Sigmoid colon (tissue), 7 donors: Measurements from ENCODE around the gene EHMT1. TPM values are rescaled to one million over a fixed set of nuclear protein-coding genes. Genes with fewer than 3 reads are reported as not detected.

ENCODE experiments used
- DNase-seq: peaks from one replicate; pipeline ENCODE4 v3.0.0-alpha.2; 2019
- H3K27ac ChIP-seq, 4 donors: fragments of 200-600 bp; sonication (generic); one replicate each; pipeline ENCODE4 v1.5.1; 2016 to 2019; ENCODE audit warnings: mild to moderate bottlenecking in 1 of 4
- H3K27me3 ChIP-seq, 3 donors: fragments of 200-600 bp; sonication (generic); one replicate each; pipeline ENCODE4 v1.5.1; 2019; ENCODE audit warnings: mild to moderate bottlenecking in 1 of 3
- H3K36me3 ChIP-seq, 4 donors: fragments of 200-600 bp; sonication (generic); one replicate each; pipeline ENCODE4 v1.5.1; 2016 to 2019
- H3K4me1 ChIP-seq, 4 donors: fragments of 200-600 bp; sonication (generic); one replicate each; pipeline ENCODE4 v1.5.1; 2017 to 2019
- H3K4me3 ChIP-seq, 4 donors: fragments of 200-600 bp; sonication (generic); one replicate each; pipeline ENCODE4 v1.5.1; 2017 to 2019; ENCODE audit warnings: mild to moderate bottlenecking in 2 of 4, moderate library complexity in 1 of 4
- H3K9me3 ChIP-seq, 4 donors: fragments of 200-600 bp in 3 of 4; sonication (generic) in 3 of 4; one replicate each; pipeline versions ENCODE4 v1.5.1 to v1.6.1; 2013 to 2019
- CTCF ChIP-seq, 4 experiments: fragments of 450-650 bp in 3 of 4; fragments of 200-600 bp in 1 of 4; IDR thresholded peaks; one replicate each; pipeline ENCODE4 v1.5.1; 2016 to 2019; ENCODE audit warnings: antibody characterized with exemption in 4 of 4, mild to moderate bottlenecking in 3 of 4, moderate library complexity in 2 of 4
- EP300 ChIP-seq, 4 donors: sonication (generic); formaldehyde crosslinking; IDR thresholded peaks; one replicate each; pipeline ENCODE4 v1.6.1; 2017; ENCODE audit warnings: antibody characterized with exemption in 4 of 4
- POLR2A ChIP-seq, 2 donors: fragments of 450-650 bp; IDR thresholded peaks; one replicate each; pipeline ENCODE4 v1.6.1; 2016; ENCODE audit warnings: antibody characterized with exemption in 2 of 2, mild to moderate bottlenecking in 2 of 2, moderate library complexity in 2 of 2
- POLR2AphosphoS5 ChIP-seq, 4 donors: sonication (generic); formaldehyde crosslinking; IDR thresholded peaks; one replicate each; pipeline ENCODE4 v1.6.1; 2017; ENCODE audit warnings: antibody characterized with exemption in 4 of 4
- WGBS, 2 donors: extraction: QIAGEN DNeasy Blood & Tissue Kit; methylation state at CpG; one replicate each; pipeline ENCODE4 v1.1.7; 2013; 5-methylcytosine and 5-hydroxymethylcytosine counted together
- intact Hi-C: fragments of 100-400 bp; cut with DNase I; formaldehyde crosslinking; loops from one replicate; pipeline ENCODE4 v1.15.1; 2023
- polyA plus RNA-seq, 3 donors: library from polyadenylated mRNA; stranded (reverse); fragments of 200-250 nt; gene quantifications; one replicate each; pipeline ENCODE4 v1.2.3, GENCODE V29; 2013
- total RNA-seq, 4 donors: library from RNA; depleted of rRNA; stranded (reverse); fragments of >200 nt; gene quantifications; one replicate each; pipeline ENCODE4 v1.1.0, GENCODE V29; 2016
- donor health status: healthy with polysubstance abuse.
- donor health status: Bipolar disorder and iron deficiency.
- donor health status: healthy.

Gene EHMT1
- total and polyA plus RNA-seq, 7 donors = 19.2 to 91.4 (median 60.4) TPM

- no peak overlapping the region for H3K4me3 ChIP-seq
- 71 to 86% methylated on average over 9 of the region's 9 CpGs for WGBS, 2 donors
- no peak for TF ChIP-seq POLR2A (IDR thresholded peaks at IDR 0.05)
- no peak for TF ChIP-seq EP300 (IDR thresholded peaks at IDR 0.05)
- TF ChIP-seq CTCF (IDR thresholded peaks at IDR 0.05) = no peak
- no peak for TF ChIP-seq POLR2AphosphoS5 (IDR thresholded peaks at IDR 0.05)
- DNase-seq = no peak
- peaks cover 6 to 83% (median 30%) of the 10 kb centered on the region in 4 donors for H3K36me3 ChIP-seq
- peaks cover 0 to 10% (median 4%) of the 10 kb centered on the region in 4 donors for H3K4me1 ChIP-seq
- intact Hi-C loops = no loop called here
- H3K27ac ChIP-seq = no peak overlapping the region
- H3K9me3 ChIP-seq = no peaks in the 10 kb centered on the region
- no peaks in the 10 kb centered on the region for H3K27me3 ChIP-seq
These were observed 138.8 kb downstream of the EHMT1 start for GRCh38 chr9:137757613-137758029.

- intact Hi-C loops = no loop called here
- peak; percentile 38 for DNase-seq
- TF ChIP-seq EP300 (IDR thresholded peaks at IDR 0.05) (no peak), POLR2AphosphoS5 (IDR thresholded peaks at IDR 0.05) (no peak), POLR2A (IDR thresholded peaks at IDR 0.05) (no peak), CTCF (IDR thresholded peaks at IDR 0.05) (no peak)
- H3K4me1 ChIP-seq = peaks cover 0 to 10% (median 4%) of the 10 kb centered on the region in 4 donors
- WGBS, 2 donors = 95 to 97% methylated on average over 16 of the region's 16 CpGs
- no peak overlapping the region for H3K27ac ChIP-seq
- H3K4me3 ChIP-seq = no peak overlapping the region
- peaks cover 5 to 84% (median 32%) of the 10 kb centered on the region in 4 donors for H3K36me3 ChIP-seq
- no peaks in the 10 kb centered on the region for H3K9me3 ChIP-seq
- no peaks in the 10 kb centered on the region for H3K27me3 ChIP-seq
These were observed 139.3 kb downstream of the EHMT1 start for GRCh38 chr9:137758067-137758466.

GRCh38 chr9:137759117-137759516 lies 140.3 kb downstream of the EHMT1 start:
- 85 to 95% methylated on average over 11 of the region's 11 CpGs for WGBS, 2 donors
- DNase-seq = peak; percentile 46
- TF ChIP-seq POLR2A (IDR thresholded peaks at IDR 0.05) = no peak
- TF ChIP-seq CTCF (IDR thresholded peaks at IDR 0.05) = no peak
- TF ChIP-seq EP300 (IDR thresholded peaks at IDR 0.05) = no peak
- TF ChIP-seq POLR2AphosphoS5 (IDR thresholded peaks at IDR 0.05) = no peak
- no peak overlapping the region for H3K27ac ChIP-seq
- H3K36me3 ChIP-seq = peaks cover 5 to 84% (median 40%) of the 10 kb centered on the region in 4 donors
- H3K27me3 ChIP-seq = no peaks in the 10 kb centered on the region
- no peak overlapping the region for H3K4me3 ChIP-seq
- intact Hi-C loops = no loop called here
- H3K4me1 ChIP-seq = peaks cover 0 to 10% (median 4%) of the 10 kb centered on the region in 4 donors
- no peaks in the 10 kb centered on the region for H3K9me3 ChIP-seq

- TF ChIP-seq CTCF (IDR thresholded peaks at IDR 0.05) = no peak
- TF ChIP-seq EP300 (IDR thresholded peaks at IDR 0.05) = no peak
- no peak for TF ChIP-seq POLR2AphosphoS5 (IDR thresholded peaks at IDR 0.05)
- TF ChIP-seq POLR2A (IDR thresholded peaks at IDR 0.05) = no peak
- 91 to 94% methylated on average over 24 of the region's 24 CpGs for WGBS, 2 donors
- Histone ChIP-seq H3K4me3 (no peak overlapping the region), H3K27ac (no peak overlapping the region), H3K9me3 (no peaks in the 10 kb centered on the region), H3K36me3 (peaks cover 5 to 84% (median 41%) of the 10 kb centered on the region in 4 donors), H3K4me1 (peaks cover 0 to 10% (median 4%) of the 10 kb centered on the region in 4 donors), H3K27me3 (no peaks in the 10 kb centered on the region)
- peak; percentile 55 for DNase-seq
- intact Hi-C loops = no loop called here
These were observed 141.0 kb downstream of the EHMT1 start for GRCh38 chr9:137759649-137760321.
